Islet precursor cell (in vitro differentiated cells): Measurements from ENCODE around the gene TAF4B.
"Not testable (repeated sequence)": the region's sequence is repeated elsewhere in the genome, so short reads cannot be mapped to it uniquely, and the experiment has no call there.

ENCODE experiments used
- DNase-seq: peaks from one replicate; pipeline ENCODE4 v3.0.0-alpha.2; 2018

Gene TAF4B

DNA sequence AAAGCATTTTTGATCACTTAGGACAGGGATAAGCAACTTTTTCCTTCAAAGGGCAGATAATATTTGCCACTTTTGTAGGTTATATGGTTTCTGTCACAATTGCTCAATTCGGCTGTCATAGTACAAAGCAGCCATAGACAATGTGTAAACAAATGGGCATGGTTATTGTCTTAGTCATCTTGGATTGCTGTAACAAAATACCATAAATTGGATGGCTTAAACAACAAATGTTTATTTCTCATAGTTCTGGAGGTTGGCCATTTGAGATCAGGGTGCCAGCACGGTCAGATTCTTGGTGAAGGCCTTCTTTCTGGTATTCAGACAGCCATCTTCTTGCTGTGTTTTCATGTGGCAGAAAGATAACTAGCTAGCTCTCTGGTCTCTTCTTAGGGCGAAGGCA, 91.2 kb downstream of the TAF4B start:
- no peak for DNase-seq

DNA sequence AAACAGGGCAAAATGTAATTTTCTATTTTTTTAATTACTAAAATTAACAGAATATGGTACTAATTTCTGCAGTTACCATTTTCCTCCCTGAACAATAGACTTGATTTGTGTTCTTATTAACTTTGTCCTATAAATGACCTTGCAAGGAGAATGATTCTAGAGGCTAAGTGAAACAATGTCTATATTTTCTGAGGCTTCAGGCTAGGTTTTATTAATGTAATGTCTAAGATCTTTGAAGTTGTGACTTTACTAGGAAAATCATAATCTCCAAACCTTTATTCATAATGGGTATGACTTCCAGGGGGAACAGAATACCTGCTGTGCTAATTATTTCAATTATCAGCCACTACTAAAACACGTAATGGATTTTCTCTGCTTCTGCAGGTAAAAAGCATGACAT, 94.4 kb downstream of the TAF4B start:
- no peak for DNase-seq

DNA sequence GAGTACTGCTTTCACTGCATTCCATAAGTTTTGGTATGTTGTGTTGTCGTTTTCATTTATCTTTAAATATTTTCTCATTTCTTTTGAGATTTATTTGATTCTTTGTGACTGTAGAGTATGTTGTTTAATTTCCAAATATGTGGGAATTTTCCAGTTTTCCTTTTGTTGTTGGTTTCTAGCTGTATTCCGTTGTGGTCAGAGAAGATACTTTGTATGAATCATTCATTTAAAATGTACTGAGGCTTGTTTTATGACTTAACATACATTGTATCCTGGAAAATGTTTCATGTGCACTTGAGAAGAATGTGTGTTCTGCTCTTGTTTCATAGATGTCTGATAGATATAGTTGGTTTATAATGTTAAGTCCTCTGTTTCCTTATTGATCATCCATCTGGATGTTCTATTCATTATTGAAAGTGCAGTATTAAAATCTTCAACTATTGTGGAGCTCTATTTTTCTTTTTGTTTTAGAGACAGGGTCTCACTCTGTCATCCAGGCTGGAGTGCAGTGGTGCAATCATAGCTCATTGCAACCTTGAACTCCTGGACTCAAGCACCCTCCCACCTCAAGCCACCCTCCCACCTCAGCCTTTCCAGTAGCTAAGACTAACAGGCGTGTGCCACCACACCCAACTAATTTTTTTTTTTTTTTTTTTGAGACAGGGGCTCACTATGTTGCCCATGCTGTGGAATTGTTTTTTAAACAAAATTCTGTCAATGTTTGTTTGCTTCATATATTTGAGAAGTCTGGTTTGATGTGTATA, 96.8 kb downstream of the TAF4B start:
- DNase-seq, result no peak

DNA sequence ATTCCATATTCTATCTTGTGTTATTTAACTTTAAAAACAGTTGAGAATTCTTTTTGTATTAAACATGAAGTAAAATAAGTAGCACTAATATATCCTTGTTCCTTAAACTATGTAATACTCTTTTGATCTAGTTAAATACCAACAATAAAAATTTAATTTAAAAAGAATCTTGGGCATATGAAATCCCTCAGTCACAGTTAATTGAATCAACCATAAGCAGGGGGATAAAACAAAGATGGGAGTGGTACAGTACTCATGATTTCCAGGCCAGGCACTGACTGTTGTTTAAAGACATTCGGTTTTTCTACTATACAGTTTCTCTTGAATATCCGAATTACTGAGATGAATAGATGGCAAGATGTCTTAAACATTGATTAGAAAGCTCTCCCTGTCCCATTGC, 99.5 kb downstream of the TAF4B start:
- no peak for DNase-seq

DNA sequence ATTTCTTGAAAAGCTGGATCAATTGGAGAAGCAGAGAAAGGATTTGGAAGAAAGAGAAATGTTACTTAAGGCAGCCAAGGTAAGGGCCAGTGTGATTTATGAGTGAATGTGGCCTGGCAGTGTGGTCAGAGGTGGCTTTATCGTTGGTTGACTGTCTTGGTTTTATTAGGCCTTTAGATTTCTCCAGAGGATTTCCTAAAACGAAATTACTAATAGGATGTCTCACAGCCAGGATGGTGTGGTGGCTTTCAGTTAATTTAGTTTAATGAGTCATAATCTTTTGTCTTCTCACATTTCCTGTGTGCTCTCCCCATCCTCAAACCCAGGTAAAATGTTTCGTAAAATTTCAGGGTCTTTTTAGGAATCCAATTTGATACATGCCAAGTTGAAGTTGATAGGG, 100.8 kb downstream of the TAF4B start:
- DNase-seq, result no peak

DNA sequence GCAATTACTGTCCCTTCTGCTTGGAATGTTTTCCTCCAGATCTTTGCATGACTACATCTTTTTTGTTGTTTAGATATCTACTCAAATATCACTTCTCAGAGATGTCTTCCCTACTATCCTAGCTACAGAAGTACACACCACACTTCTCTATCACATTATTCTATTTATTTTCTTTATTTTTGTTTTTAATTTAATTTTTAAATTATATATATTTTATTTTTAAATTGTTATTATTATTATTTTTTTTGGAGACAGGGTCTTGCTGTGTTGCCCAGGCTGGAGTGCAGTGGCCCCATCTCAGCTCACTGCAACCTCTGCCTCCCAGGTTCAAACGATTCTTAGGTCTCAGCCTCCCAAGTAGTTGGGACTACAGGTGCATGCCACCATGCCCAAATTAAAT, 106.7 kb downstream of the TAF4B start:
- DNase-seq, result no peak

DNA sequence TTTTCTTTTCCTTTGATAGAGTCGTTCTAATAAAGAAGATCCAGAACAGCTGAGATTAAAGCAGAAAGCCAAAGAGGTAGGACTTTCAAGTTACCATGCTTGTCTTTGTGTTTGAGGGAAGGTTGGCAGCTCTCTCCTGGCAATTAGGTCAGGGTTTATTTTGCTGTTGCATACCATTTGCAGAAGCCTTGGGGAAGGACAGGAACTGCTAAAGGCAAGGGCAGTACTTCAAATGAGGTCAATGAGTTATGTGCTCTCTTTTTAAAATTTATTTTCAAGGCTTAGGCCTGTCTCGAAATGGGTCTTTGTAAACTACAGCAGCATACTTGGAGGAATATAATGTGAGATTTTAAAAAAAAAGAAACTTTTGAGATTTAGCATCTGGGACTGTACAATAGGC, 108.9 kb downstream of the TAF4B start:
- no peak for DNase-seq

DNA sequence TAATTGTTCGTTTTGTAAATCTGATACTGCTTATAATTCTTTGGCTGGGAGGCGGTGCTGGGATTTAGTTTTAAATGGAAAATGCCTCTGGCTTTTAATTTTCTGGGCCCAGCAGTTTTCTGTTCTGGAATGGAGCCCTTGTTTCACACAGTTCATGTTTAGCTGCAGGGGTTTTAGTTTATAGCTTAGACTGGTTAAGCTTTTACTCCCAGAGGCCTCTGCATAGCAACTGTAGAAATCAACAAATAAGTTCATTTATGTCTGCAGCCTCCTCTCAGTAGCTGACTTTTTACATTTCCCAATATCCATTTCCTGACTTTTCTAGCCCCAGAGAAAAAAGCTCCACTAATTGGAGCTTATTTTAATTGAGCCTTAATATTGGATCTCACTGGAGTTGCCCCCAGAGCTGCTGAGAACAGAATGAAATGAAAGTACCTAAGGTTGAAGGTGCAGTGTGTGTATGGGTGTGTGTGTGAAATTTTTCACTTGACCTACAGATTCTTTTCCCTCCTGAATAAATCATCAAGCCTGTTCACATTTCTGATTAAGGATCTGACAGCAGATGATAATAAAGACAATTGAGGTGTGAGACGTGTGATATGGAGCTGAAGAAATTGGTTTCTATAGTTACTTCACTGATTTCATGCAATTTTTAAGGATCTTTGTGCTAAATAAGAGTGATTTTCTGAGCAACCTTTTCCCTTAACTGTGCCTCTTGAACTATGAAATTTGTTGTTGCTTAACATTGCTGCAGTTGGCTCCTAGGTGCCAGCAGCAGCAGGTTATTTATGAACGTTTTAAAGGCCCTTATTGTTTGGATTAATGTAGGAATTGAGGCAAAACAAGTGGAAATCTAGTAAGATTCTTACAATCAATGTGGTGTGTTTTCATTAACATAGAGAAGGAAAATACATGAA, 109.6 kb downstream of the TAF4B start:
- no peak for DNase-seq

DNA sequence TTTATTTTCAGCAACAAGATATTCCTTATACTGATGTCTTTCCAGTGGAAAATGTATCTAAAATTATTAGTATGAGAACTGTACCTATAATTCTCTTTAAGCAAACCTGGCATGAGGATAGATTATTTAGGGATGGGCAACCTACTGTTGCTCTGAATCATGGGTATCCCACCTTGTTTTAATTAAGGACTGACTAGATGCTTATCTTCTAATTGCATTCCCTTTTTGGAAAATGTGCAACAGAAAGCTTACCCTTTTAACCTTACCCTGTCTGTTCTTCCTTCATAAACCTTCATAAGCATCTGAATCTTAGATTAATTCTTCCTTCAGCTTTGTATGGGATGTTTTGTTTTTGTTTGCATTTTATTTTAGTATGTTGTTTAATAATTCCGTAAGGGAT, 110.3 kb downstream of the TAF4B start:
- no peak for DNase-seq

DNA sequence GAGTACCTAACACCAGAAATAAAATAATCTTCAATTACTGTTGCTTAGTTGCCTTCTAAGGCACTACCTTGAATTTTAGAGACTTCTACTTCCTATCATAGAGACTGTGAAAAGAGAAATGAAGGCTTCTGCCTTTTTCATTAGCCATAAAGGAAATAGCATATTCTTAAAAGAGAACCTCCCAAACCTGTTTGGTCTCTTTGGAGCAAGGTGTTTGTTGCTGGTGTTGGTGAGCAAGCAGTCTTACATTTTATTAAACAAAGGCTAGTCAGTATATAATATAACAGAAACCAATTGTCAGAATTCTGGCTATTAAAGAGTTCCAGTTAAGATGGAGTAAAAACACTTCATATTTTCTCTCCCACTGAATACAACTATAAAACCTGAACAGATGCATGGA, 116.4 kb downstream of the TAF4B start:
- DNase-seq, result no peak

DNA sequence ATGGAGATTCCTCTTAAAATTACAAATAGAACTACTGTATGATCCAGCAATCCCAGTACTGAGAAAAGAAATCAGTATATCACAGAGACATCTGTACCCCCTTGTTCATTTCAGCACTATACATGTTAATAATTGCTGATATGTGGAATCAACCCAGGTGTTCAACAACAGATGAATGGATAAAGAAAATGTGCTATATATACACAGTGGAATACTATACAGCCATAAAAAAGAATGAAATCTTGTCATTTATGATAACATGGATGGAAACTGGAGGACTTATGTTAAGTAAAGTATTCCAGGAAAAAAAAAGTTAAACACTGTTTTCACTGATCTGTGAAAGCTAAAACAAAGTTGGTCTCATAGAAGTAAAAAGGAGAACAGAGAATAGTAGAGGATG, 124.7 kb downstream of the TAF4B start:
- DNase-seq, result no peak

DNA sequence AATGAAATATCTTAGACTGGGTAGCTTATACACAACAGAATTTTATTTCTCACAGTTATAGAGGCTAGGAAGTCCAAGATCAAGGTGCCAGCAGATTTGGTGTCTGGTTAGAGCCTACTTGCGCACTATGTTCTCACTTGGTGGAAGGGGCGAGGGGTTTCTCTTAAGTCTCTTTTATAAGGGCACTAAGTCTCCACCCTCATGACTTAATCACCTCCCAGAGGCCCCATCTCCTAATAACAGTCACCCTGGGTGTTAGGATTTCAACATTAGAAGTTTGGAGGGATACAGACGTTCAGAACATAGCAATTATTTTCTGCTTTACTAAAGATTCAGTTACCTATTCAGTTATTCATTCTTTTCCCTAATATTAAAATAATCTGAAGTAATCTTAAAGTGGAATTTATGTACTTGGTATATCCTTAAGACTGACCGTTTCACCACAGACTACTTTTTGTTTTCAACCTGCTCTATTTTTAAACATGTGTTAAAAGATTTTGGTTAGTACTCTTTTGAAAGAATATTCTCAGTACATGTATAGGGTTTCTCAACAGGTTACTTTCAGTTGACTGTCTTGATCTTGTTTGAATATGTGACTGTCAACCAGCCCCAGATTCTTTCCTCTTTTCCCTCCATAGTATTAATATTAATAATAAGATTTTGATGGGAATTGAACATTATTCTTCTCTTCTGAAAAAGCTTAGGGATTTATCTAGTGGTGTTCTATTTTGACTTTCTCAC, 130.0 kb downstream of the TAF4B start:
- no peak for DNase-seq

DNA sequence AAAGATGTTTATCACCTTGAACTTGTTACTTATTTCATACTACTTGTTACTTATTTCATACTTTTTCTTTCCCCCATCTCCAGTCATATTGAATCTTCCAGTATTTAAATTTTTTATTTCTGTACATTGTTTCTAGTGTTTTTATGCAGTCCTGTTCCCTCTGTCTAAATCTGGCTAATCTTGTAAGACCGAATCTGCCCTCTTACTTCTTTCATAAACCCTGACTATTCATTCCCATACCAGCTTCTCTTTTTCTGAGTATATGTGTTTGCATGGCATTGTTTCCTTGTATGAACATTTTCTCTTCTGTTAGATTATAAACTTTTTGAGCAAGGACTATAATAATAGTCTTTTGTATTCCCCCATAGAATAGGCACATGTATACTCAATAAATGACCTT, 131.7 kb downstream of the TAF4B start:
- DNase-seq, result no peak

DNA sequence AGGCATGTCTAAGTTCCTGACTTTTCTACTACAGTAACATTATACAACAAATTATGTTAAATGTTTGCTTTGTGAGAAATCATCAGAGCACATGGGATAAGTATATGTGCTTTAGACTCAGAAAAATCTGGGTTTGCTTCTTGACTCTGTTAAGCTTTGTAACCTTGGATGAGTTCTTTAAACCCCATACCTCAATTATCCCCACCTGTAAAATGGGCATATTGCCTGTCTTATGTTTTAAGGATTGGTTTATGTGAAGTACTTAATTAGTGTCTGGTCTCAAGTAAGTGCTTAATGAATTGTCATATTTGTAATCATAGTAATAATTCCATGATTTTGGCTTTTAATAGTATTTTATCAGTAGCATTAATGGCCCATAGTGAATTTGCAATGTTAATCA, 135.8 kb downstream of the TAF4B start:
- DNase-seq, result no peak

DNA sequence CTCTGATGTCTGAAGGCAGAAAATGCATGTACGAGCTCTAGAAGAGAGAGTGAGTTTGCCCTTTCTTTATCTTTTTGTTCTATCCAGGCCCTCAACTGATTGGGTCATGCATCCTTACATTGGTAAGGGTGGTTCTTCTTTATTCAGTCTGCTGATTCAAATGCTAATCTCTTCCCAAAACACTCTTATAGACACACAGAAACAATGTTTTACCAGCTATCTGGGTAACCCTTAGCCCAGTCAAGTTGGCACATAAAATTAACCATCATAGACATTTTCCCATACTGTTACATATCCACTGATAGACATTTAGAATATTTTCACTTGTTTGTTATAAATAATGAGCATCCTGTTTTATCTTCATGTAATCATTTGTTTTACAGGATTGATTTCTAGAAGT, 141.2 kb downstream of the TAF4B start:
- DNase-seq, result no peak

DNA sequence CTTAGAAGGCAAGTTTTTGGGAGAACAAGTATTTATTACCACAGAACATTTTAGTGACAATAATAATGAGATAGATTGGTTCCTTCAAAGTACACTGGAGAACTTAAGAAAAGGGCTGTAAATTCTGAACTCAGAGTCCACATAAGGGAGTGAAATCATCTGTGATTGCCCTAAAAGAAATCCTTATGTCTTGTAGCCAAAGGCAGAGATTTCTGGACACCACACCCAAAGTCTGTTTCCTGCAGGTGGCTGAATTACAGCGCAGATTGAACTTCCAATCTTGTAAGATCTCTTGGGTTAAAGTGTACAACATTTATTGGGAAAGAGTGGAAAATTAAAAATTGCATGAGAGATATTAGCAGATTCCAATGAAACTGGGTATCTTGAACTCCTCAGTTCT, 143.8 kb downstream of the TAF4B start:
- DNase-seq, result no peak

DNA sequence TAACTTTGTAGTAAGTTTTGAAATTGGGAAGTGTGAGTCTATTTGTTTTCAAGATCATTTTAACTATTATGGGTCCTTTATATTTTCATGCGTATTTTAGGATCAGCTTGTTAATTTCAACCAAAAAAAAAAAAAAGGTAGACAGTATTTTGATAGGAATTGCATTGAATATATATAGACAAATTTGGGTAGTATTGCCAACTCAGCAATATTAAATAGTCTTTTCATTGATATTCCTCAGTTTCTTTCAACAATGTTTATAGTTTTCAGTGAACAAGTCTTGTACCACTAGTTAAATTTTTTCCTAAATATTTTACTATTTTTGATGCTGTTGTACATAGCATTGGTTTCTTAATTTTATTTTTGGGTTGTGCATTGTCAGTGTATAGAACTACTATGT, 149.9 kb downstream of the TAF4B start:
- no peak for DNase-seq

DNA sequence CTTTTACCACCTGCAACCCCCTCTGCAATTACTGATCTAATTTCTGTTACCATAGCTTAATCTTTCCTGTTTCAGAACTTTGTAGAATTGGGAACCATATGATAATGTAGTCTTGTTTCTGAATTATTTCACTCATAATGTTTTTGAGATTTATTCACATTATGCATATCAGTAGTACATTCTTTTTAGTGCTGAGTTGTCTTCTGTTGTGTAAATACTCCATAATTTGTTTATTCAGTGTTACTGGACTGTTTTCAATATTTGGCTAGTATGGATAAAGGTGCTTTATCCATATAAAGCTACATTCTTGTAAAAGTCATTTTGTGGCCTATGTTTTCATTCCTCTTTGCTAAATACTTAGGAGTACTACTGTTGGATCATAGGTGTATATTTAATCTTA, 152.5 kb downstream of the TAF4B start:
- DNase-seq, result no peak

DNA sequence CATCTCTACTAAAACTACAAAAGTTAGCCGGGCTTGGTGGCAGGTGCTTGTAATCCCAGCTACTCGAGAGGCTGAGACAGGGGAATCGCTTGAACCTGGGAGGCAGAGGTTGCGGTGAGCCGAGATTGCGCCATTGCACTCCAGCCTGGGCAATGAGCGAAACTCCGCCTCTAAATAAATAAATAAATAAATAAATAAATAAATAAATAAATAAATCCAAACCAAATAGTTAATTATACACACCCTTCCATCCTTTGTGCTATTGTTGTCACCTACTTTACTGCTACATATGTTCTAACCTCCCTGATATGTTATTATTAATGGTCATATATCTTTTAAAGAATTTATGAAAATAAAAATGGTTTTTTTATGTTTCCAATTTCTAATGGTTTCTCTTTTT, 155.3 kb downstream of the TAF4B start:
- not testable (repeated sequence) for DNase-seq

DNA sequence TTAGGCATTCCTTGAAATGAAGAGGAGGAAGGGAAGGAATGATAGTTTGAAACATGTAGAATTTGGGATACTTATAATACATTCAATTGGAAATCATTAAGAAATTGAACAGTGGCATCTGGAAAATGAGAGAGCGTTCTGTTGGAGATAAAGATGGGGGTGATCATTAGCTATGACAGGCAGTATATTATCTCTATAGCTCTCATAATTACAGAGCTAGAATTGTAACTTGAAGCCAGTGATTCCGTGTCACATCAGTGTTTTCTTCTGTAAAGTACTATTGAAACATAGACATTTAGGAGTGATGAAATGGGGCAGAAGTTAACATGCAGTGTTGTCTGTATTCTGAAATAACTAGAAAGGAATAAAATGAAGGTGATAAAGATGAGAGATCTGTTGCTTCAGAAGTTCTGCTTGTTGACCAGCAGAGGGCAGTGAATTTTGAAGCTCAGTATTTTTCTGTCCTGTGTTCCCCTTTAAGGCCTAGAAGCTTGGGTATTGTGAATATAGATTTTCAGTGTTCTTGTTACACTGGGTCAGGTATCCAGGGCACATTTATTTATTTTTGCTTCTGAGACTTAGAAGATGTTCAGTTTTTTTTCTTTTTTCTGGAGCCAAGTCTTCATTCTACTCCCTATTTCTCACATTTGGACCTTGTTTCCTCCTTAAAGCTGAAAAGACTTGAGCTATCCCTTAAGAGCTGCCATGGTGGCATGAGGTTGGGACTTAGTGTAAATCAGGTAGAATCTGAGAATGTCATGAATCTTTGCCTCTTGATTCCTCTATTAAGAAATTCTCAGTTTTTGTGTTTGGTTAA, 157.4 kb downstream of the TAF4B start:
- no peak for DNase-seq

DNA sequence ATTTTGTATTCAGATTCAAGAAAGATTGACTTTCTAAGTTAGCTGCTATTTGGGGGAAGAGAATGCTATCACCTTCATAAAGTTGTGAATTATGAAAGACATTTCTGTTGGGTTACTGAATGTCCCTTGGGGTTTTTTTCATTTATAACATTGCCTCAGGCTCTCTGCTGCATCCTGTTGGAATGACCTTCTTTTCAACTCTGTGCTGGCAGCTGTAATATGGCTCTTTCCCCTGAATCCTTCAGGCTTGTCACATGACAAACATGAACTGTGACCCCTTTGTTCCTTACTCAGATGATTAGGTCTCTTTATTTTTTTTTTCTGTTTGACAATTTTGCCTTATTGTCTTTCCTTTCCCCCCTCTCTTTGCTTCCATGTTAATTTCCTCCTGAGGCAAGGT, 159.8 kb downstream of the TAF4B start:
- no peak for DNase-seq

DNA sequence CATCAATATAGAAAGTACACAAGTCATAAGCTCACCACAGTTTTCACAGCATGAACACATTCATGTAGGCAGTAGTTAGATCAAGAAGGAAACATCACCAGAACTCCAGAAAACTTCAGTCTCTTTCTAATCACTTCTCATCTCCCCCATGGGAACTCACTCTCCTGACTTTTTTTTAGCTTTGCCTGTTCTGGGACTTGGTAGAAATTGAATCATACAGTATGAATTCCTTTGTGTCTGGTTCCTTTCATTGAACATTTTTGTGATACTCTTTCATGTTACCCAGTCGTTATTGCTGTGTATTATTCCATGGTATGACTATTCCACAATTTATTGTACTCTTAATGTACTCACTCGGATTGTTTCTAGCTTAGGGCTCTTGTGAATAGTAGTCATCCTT, 160.2 kb downstream of the TAF4B start:
- DNase-seq, result no peak
